ENCODE results near the gene MYF5.

Gene MYF5

GRCh38 chr12:80702889-80703805 is 13.6 kb upstream of the MYF5 start:
- H3K27me3 Mint-ChIP-seq (ENCODE audit: low read depth) = peaks cover 19% of the 10 kb centered on the region
- no peaks in the 10 kb centered on the region for H3K36me3 Mint-ChIP-seq (ENCODE audit: low read depth)
- TF ChIP-seq, protein P1, sequence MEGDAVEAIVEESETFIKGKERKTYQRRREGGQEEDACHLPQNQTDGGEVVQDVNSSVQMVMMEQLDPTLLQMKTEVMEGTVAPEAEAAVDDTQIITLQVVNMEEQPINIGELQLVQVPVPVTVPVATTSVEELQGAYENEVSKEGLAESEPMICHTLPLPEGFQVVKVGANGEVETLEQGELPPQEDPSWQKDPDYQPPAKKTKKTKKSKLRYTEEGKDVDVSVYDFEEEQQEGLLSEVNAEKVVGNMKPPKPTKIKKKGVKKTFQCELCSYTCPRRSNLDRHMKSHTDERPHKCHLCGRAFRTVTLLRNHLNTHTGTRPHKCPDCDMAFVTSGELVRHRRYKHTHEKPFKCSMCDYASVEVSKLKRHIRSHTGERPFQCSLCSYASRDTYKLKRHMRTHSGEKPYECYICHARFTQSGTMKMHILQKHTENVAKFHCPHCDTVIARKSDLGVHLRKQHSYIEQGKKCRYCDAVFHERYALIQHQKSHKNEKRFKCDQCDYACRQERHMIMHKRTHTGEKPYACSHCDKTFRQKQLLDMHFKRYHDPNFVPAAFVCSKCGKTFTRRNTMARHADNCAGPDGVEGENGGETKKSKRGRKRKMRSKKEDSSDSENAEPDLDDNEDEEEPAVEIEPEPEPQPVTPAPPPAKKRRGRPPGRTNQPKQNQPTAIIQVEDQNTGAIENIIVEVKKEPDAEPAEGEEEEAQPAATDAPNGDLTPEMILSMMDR (IDR thresholded peaks at IDR 0.05; ENCODE audit: unreplicated experiment in 3 of 3) = no peak
- peaks cover 58% of the 10 kb centered on the region for H3K4me1 Mint-ChIP-seq
- no peaks in the 10 kb centered on the region for H3K9me3 Mint-ChIP-seq
- H3K27ac Mint-ChIP-seq = peak overlapping the region; percentile 70 to 80 (median 72)
- peak overlapping the region; percentile 5 to 57 (median 20) for H3K4me3 Mint-ChIP-seq

DNA sequence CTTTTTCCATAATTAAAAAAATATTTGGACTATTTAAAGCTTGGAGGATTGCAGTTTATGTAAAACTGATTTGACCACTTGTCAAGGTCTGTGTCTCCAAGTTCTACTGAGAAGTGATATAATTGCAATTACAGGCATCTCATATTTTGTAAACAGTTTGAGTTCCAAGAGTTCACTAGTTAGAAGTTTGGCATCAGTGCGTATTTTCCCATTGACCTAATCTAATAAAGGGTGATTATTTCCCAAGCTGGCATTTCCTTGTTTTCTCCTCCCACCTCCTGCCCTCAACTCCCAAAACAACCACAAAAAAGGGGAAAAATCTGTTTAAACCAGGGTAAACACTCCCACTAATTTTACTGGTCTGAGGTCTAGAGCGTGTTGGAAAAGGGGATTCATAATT is 12.3 kb upstream of the MYF5 start:
- no peak overlapping the region for H3K27ac Mint-ChIP-seq
- TF ChIP-seq, protein P1 (IDR thresholded peaks at IDR 0.05; ENCODE audit: unreplicated experiment in 3 of 3) = no peak
- H3K4me1 Mint-ChIP-seq = peaks cover 53% of the 10 kb centered on the region
- H3K36me3 Mint-ChIP-seq (ENCODE audit: low read depth) = no peaks in the 10 kb centered on the region
- peaks cover 31% of the 10 kb centered on the region for H3K27me3 Mint-ChIP-seq (ENCODE audit: low read depth)
- H3K4me3 Mint-ChIP-seq = no peak overlapping the region
- H3K9me3 Mint-ChIP-seq = no peaks in the 10 kb centered on the region

DNA sequence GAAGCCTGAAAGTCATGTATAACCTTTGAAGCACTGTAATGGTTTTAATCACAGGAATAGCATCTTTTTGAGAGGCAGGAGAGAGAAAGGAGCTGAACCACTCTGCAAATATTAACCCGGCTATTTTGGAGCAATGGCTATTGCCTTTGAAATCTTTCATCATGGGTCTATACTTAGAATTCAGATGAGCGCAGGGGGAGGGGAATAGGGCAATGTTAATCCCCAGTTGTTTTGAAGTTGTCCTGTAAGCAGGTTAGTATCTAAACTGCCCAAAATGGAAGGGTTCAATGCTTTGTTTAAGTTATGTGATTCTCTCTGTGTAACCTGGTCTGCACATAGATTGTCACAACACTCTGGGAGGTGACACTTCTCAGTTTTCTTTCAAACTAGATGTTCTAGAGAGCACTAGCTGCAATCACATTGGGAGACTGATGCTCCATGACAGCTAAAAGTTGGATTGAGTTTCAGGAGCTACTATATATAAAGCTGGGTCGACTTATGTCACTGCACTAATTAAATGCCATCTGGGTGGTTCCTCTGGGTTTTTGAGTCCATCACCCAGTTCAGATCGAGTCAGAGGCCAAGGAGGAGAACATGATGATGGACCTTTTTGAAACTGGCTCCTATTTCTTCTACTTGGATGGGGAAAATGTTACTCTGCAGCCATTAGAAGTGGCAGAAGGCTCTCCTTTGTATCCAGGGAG is 9.4 kb upstream of the MYF5 start, which contains the start of gene MYF6:
Gene MYF6 (plus strand): TSS at position 509 of the 704 bp plus-strand sequence. CDS start 86 bp downstream, at position 595.
- Mint-ChIP-seq H3K4me1 (peaks cover 38% of the 10 kb centered on the region), H3K4me3 (peak within 1 kb of the TSS; percentile 85 to 98 (median 89)), H3K36me3 (ENCODE audit: low read depth) (no peaks in the 10 kb centered on the region), H3K9me3 (no peaks in the 10 kb centered on the region), H3K27me3 (ENCODE audit: low read depth) (peaks cover 55% of the 10 kb centered on the region), H3K27ac (peak within 1 kb of the TSS; percentile 82 to 86 (median 83))
- TF ChIP-seq, protein P1 (IDR thresholded peaks at IDR 0.05; ENCODE audit: unreplicated experiment in 3 of 3) = no peak

GRCh38 chr12:80707830-80708258 is 8.9 kb upstream of the MYF5 start:
- Mint-ChIP-seq H3K4me3 (peak overlapping the region; percentile 85 to 98 (median 89)), H3K4me1 (peaks cover 38% of the 10 kb centered on the region), H3K36me3 (ENCODE audit: low read depth) (no peaks in the 10 kb centered on the region), H3K27ac (peak overlapping the region; percentile 82 to 86 (median 83)), H3K27me3 (ENCODE audit: low read depth) (peaks cover 60% of the 10 kb centered on the region), H3K9me3 (no peaks in the 10 kb centered on the region)
- TF ChIP-seq, protein P1 (IDR thresholded peaks at IDR 0.05; ENCODE audit: unreplicated experiment in 3 of 3) = no peak

DNA sequence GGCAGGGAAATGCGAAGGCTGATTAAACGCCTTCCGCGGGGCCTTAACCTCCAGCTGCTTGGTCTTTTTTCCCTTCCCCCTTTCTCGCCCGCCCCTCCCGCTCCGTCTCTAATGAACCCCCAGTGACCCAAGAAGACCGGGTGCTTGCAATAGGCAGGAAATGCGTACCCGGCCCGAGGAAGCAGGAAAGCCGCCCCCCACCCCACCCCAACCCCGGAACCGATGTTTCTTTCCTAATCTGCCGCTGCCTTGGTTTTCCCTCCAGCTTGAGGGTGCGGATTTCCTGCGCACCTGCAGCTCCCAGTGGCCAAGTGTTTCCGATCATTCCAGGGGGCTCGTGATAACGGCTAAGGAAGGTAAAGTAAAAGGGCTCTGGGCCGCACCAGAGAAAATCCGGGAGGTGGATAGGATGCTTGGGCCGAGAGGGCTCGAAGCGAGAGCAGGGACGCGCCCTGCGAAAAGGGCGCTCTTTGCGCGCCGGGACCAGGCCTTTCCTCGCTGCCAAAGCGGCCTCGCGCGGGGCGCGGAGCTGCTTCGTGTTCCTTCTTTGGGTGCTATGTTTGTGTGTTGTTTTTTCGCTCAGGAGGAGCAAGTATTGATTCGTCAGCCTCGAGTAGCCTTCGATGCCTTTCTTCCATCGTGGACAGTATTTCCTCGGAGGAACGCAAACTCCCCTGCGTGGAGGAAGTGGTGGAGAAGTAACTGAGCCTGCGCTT is 8.3 kb upstream of the MYF5 start:
- Mint-ChIP-seq H3K9me3 (no peaks in the 10 kb centered on the region), H3K27me3 (ENCODE audit: low read depth) (peaks cover 60% of the 10 kb centered on the region), H3K4me3 (peak overlapping the region; percentile 85 to 98 (median 89)), H3K27ac (peak overlapping the region; percentile 82 to 86 (median 83)), H3K4me1 (peaks cover 37% of the 10 kb centered on the region), H3K36me3 (ENCODE audit: low read depth) (no peaks in the 10 kb centered on the region)
- TF ChIP-seq, protein P1 (IDR thresholded peaks at IDR 0.05; ENCODE audit: unreplicated experiment in 3 of 3) = no peak
